GM10248 (cell line): ENCODE data around the gene RIC8B.

ENCODE experiments used
- CTCF ChIA-PET: fragments of 300-600 bp; sonication (Branson Sonifier 250); formaldehyde crosslinking; extraction: SDS; loops from one replicate; lab custom pipeline; 2021; ENCODE audit warnings: antibody characterized with exemption; lab: Yijun Ruan, JAX
- POLR2A ChIA-PET: fragments of 350-650 bp; sonication (Branson Sonifier 250); formaldehyde crosslinking; extraction: SDS; loops from one replicate; lab custom pipeline; 2020; ENCODE audit warnings: antibody characterized with exemption; lab: Yijun Ruan, JAX
- DNase-seq: peaks from one replicate; pipeline ENCODE4 v3.0.0; 2012; ENCODE audit errors: extremely low spot score
- CTCF ChIP-seq: IDR thresholded peaks from 2 replicates; pipeline ENCODE4 v1.5.1; 2012; ENCODE audit warnings: mild to moderate bottlenecking, low read depth; ENCODE audit errors: extremely low read depth, missing control alignments, control extremely low read depth

RIC8B gene

GRCh38 chr12:106744600-106744999 lies 29.9 kb upstream of the RIC8B start:
- DNase-seq: no peak
- CTCF ChIA-PET: interaction anchor here (0.7 kb wide), 1 partner anchor 15 kb away, joined by 3 read pairs; no protein-coding TSS in a partner anchor

GRCh38 chr12:106745181-106745745 lies 29.2 kb upstream of the RIC8B start:
- DNase-seq: no peak
- TF ChIP-seq CTCF: no peak
- CTCF ChIA-PET: interaction anchor here (1.1 kb wide), 1 partner anchor 26 kb away, joined by 3 read pairs; no protein-coding TSS in a partner anchor
- POLR2A ChIA-PET: no interaction called here

More at GRCh38 chr12:106744600-106744999, 29.9 kb upstream of the RIC8B start:
- TF ChIP-seq CTCF: no peak
- POLR2A ChIA-PET: no interaction called here

- ChIA-PET POLR2A (interaction anchor here (0.8 kb wide), 1 partner anchor 12 kb away, joined by 3 read pairs; no protein-coding TSS in a partner anchor), CTCF (interaction anchor here (0.9 to 2.0 kb wide), 4 partner anchors 10 to 25 kb away, joined by 3 to 7 read pairs (median 4); no protein-coding TSS in a partner anchor)
- no peak for TF ChIP-seq CTCF
- peak; percentile 28 for DNase-seq
Observed at GRCh38 chr12:106747973-106748436, 26.5 kb upstream of the RIC8B start.

- no peak for TF ChIP-seq CTCF
- POLR2A ChIA-PET: interaction anchor here (0.7 to 0.8 kb wide), 2 partner anchors 10 to 11 kb away, joined by 4 to 5 read pairs; no protein-coding TSS in a partner anchor
- CTCF ChIA-PET: interaction anchor here (1.5 to 2.0 kb wide), 2 partner anchors 13 to 27 kb away, joined by 3 to 5 read pairs; no protein-coding TSS in a partner anchor
Observed at GRCh38 chr12:106750524-106750923, 24.0 kb upstream of the RIC8B start.

GRCh38 chr12:106753526-106753925 lies 21.0 kb upstream of the RIC8B start:
- no peak for TF ChIP-seq CTCF
- POLR2A ChIA-PET: no interaction called here
- CTCF ChIA-PET: interaction anchor here (0.8 to 1.2 kb wide), 2 partner anchors 13 to 17 kb away, joined by 3 to 4 read pairs; no protein-coding TSS in a partner anchor
- peak; percentile 79 for DNase-seq

More at GRCh38 chr12:106750524-106750923, 24.0 kb upstream of the RIC8B start:
- no peak for DNase-seq

- ChIA-PET POLR2A (no interaction called here), CTCF (interaction anchor here (0.8 to 1.2 kb wide), 2 partner anchors 12 to 18 kb away, joined by 3 to 4 read pairs; no protein-coding TSS in a partner anchor)
- no peak for DNase-seq
- no peak for TF ChIP-seq CTCF
Observed at GRCh38 chr12:106754331-106754730, 20.2 kb upstream of the RIC8B start.
